GM12864 (cell line): ENCODE measurements around the gene KIAA1549.

Experiments used
- DNase-seq: peaks from one replicate; pipeline ENCODE4 v3.0.0-alpha.2; 2011; ENCODE audit warnings: low read depth
- H3K4me3 ChIP-seq: 2 replicates; pipeline ENCODE4 v1.5.1; 2011; ENCODE audit warnings: mild to moderate bottlenecking, low read depth, low read length, control low read depth
- CTCF ChIP-seq: IDR thresholded peaks from 2 replicates; pipeline ENCODE4 v1.5.1; 2011; ENCODE audit warnings: low read depth, mild to moderate bottlenecking, moderate library complexity, low read length, control low read depth, inconsistent platforms; ENCODE audit errors: missing control alignments

Gene KIAA1549

GRCh38 chr7:138828302-138828701 lies 152.9 kb downstream of the KIAA1549 start:
- DNase-seq: no peak
- TF ChIP-seq CTCF: no peak

GRCh38 chr7:138825049-138825721 lies 156.0 kb downstream of the KIAA1549 start:
- no peak for TF ChIP-seq CTCF

More at GRCh38 chr7:138828302-138828701, 152.9 kb downstream of the KIAA1549 start:
- no peak overlapping the region for H3K4me3 ChIP-seq

GRCh38 chr7:138822867-138823535 lies 158.2 kb downstream of the KIAA1549 start:
- H3K4me3 ChIP-seq: no peak overlapping the region
- no peak for TF ChIP-seq CTCF
- DNase-seq: no peak

More at GRCh38 chr7:138825049-138825721, 156.0 kb downstream of the KIAA1549 start:
- no peak overlapping the region for H3K4me3 ChIP-seq
- DNase-seq: no peak

GRCh38 chr7:138821912-138822311 lies 159.3 kb downstream of the KIAA1549 start:
- no peak overlapping the region for H3K4me3 ChIP-seq
- DNase-seq: no peak
- TF ChIP-seq CTCF: no peak

GRCh38 chr7:138819625-138820024 lies 161.6 kb downstream of the KIAA1549 start:
- no peak for DNase-seq
- no peak for TF ChIP-seq CTCF
- no peak overlapping the region for H3K4me3 ChIP-seq

- no peak for TF ChIP-seq CTCF
- DNase-seq: no peak
- H3K4me3 ChIP-seq: no peak overlapping the region
These were observed 164.5 kb downstream of the KIAA1549 start for GRCh38 chr7:138816650-138817049.

GRCh38 chr7:138814816-138815332 lies 166.3 kb downstream of the KIAA1549 start:
- TF ChIP-seq CTCF: no peak
- no peak for DNase-seq
- no peak overlapping the region for H3K4me3 ChIP-seq
